ENCODE results near the gene CNTNAP4. TPM values are rescaled to one million over a fixed set of nuclear protein-coding genes. Genes with fewer than 3 reads are reported as not detected.

The CNTNAP4 gene
- polyA plus RNA-seq, 1 donor from 2014 or later: 75.8 TPM

DNA sequence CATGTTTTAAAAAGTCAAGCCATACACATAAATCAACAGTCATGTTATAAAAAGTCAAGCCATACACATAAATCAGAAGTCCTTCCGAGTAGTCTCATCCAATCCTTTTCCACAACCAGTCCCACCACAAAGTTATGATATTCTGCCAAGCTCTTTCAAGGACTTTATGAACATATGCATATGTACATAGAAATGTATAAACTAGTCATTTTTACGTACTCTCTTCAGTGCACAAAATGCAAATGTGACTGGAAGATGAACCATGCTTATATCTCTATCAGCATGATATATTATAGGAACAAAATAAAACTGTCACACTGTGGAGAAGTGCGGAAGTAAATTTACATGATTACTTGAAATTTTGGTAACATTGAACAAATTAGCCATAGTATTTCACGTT is 200.9 kb downstream of the CNTNAP4 start:
- Histone ChIP-seq H2AFZ (ENCODE audit: low read depth, low read length) (no peak overlapping the region), H3K9me2 (ENCODE audit: insufficient read depth, low read length) (no peaks in the 10 kb centered on the region), H3K4me3 (ENCODE audit: low read length) (no peak overlapping the region), H3K4me2 (ENCODE audit: low read length) (no peak overlapping the region), H3K27me3 (ENCODE audit: insufficient read depth, low read depth, low read length) (no peaks in the 10 kb centered on the region), H3K9me3 (ENCODE audit: low read length) (no peaks in the 10 kb centered on the region), H3F3A (ENCODE audit: insufficient read depth, low read length, poor library complexity, severe bottlenecking) (no peaks in the 10 kb centered on the region), H3K27ac (ENCODE audit: low read length) (no peak overlapping the region), H3K9ac (ENCODE audit: low read length) (no peak overlapping the region), H4K20me1 (ENCODE audit: insufficient read depth) (no peaks in the 10 kb centered on the region), H3K79me2 (replicated peaks; ENCODE audit: insufficient read depth, low read length) (no peaks in the 10 kb centered on the region), H3K36me3 (ENCODE audit: insufficient read depth, low read length) (no peaks in the 10 kb centered on the region)
- TF ChIP-seq EZH2 (IDR thresholded peaks at IDR 0.05; ENCODE audit: borderline replicate concordance, insufficient read depth, low read length, poor library complexity, severe bottlenecking) (no peak), MXI1 (conservative IDR thresholded peaks at IDR 0.05; ENCODE audit: poor library complexity, severe bottlenecking) (no peak), TAF1 (IDR thresholded peaks at IDR 0.05; ENCODE audit: low read depth) (no peak), RAD21 (conservative IDR thresholded peaks at IDR 0.05) (no peak), POLR2AphosphoS5 (IDR thresholded peaks at IDR 0.05) (no peak), EP300 (conservative IDR thresholded peaks at IDR 0.05; ENCODE audit: poor library complexity, severe bottlenecking) (no peak), SMC3 (conservative IDR thresholded peaks at IDR 0.05; ENCODE audit: poor library complexity) (no peak)
- TF ChIP-seq, protein P1, sequence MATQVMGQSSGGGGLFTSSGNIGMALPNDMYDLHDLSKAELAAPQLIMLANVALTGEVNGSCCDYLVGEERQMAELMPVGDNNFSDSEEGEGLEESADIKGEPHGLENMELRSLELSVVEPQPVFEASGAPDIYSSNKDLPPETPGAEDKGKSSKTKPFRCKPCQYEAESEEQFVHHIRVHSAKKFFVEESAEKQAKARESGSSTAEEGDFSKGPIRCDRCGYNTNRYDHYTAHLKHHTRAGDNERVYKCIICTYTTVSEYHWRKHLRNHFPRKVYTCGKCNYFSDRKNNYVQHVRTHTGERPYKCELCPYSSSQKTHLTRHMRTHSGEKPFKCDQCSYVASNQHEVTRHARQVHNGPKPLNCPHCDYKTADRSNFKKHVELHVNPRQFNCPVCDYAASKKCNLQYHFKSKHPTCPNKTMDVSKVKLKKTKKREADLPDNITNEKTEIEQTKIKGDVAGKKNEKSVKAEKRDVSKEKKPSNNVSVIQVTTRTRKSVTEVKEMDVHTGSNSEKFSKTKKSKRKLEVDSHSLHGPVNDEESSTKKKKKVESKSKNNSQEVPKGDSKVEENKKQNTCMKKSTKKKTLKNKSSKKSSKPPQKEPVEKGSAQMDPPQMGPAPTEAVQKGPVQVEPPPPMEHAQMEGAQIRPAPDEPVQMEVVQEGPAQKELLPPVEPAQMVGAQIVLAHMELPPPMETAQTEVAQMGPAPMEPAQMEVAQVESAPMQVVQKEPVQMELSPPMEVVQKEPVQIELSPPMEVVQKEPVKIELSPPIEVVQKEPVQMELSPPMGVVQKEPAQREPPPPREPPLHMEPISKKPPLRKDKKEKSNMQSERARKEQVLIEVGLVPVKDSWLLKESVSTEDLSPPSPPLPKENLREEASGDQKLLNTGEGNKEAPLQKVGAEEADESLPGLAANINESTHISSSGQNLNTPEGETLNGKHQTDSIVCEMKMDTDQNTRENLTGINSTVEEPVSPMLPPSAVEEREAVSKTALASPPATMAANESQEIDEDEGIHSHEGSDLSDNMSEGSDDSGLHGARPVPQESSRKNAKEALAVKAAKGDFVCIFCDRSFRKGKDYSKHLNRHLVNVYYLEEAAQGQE (IDR thresholded peaks at IDR 0.05; ENCODE audit: borderline replicate concordance): no peak
- TF ChIP-seq, protein P2, sequence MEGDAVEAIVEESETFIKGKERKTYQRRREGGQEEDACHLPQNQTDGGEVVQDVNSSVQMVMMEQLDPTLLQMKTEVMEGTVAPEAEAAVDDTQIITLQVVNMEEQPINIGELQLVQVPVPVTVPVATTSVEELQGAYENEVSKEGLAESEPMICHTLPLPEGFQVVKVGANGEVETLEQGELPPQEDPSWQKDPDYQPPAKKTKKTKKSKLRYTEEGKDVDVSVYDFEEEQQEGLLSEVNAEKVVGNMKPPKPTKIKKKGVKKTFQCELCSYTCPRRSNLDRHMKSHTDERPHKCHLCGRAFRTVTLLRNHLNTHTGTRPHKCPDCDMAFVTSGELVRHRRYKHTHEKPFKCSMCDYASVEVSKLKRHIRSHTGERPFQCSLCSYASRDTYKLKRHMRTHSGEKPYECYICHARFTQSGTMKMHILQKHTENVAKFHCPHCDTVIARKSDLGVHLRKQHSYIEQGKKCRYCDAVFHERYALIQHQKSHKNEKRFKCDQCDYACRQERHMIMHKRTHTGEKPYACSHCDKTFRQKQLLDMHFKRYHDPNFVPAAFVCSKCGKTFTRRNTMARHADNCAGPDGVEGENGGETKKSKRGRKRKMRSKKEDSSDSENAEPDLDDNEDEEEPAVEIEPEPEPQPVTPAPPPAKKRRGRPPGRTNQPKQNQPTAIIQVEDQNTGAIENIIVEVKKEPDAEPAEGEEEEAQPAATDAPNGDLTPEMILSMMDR (IDR thresholded peaks at IDR 0.05; ENCODE audit: poor library complexity, severe bottlenecking): no peak

DNA sequence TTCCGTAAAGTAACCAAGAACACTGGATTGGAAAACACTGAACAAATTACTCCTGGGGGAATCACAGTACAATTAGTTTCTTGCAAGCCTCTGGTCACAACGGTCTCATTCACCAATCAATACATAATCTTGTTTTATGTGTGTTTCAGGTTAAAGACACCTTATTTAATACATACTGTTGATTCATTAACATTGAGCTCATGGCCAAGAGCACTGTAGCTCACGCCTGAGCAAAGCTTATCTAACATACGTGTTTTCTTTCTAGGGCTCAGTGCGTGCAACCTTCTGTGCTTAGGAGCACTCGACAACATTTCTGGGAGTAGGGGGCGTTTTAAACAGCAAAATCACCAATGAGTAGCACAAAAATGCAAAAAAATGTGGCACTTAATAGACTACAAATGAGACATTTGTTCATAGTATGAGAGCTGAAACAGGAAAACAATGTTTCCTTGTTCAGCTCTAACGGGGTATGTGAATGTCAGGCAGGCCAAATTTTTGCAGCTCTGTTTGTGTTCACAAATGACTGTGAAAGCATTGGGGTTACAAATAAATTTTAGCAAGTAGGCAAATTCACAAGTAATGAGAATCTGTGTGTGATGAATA is 206.2 kb downstream of the CNTNAP4 start:
- Histone ChIP-seq H3K9me2 (ENCODE audit: insufficient read depth, low read length) (no peaks in the 10 kb centered on the region), H3K9me3 (ENCODE audit: low read length) (no peaks in the 10 kb centered on the region), H3F3A (ENCODE audit: insufficient read depth, low read length, poor library complexity, severe bottlenecking) (no peaks in the 10 kb centered on the region), H3K36me3 (ENCODE audit: insufficient read depth, low read length) (no peaks in the 10 kb centered on the region), H4K20me1 (ENCODE audit: insufficient read depth) (no peaks in the 10 kb centered on the region), H3K27ac (ENCODE audit: low read length) (no peak overlapping the region), H2AFZ (ENCODE audit: low read depth, low read length) (no peak overlapping the region), H3K27me3 (ENCODE audit: insufficient read depth, low read depth, low read length) (no peaks in the 10 kb centered on the region), H3K4me2 (ENCODE audit: low read length) (no peak overlapping the region), H3K79me2 (replicated peaks; ENCODE audit: insufficient read depth, low read length) (no peaks in the 10 kb centered on the region), H3K4me3 (ENCODE audit: low read length) (no peak overlapping the region), H3K9ac (ENCODE audit: low read length) (no peak overlapping the region)
- TF ChIP-seq RAD21 (conservative IDR thresholded peaks at IDR 0.05) (no peak), EZH2 (IDR thresholded peaks at IDR 0.05; ENCODE audit: borderline replicate concordance, insufficient read depth, low read length, poor library complexity, severe bottlenecking) (no peak), MXI1 (conservative IDR thresholded peaks at IDR 0.05; ENCODE audit: poor library complexity, severe bottlenecking) (no peak), TAF1 (IDR thresholded peaks at IDR 0.05; ENCODE audit: low read depth) (no peak), POLR2AphosphoS5 (IDR thresholded peaks at IDR 0.05) (no peak), SMC3 (conservative IDR thresholded peaks at IDR 0.05; ENCODE audit: poor library complexity) (no peak), EP300 (conservative IDR thresholded peaks at IDR 0.05; ENCODE audit: poor library complexity, severe bottlenecking) (no peak)
- TF ChIP-seq, protein P1 (IDR thresholded peaks at IDR 0.05; ENCODE audit: borderline replicate concordance): no peak

Measured in neural cell (in vitro differentiated cells).